T47D (cell line): ENCODE measurements around the gene KCNK18.
A peak's percentile ranks its signal among the peaks of the same experiment; 100 is the strongest.
"Not testable (repeated sequence)": the region's sequence is repeated elsewhere in the genome, so short reads cannot be mapped to it uniquely, and the experiment has no call there.

Experiments
- DNase-seq, 2 experiments: peaks; one replicate each; pipeline versions ENCODE4 v3.0.0 to v3.0.0-alpha.2; 2011 to 2012; ENCODE audit warnings: low read depth in 1 of 2, low spot score in 1 of 2
- JUND ChIP-seq: IDR thresholded peaks from 2 replicates; pipeline ENCODE4 v1.6.1; 2012; ENCODE audit warnings: low read depth
- in situ Hi-C: cut with HindIII; loops from 2 replicates; pipeline ENCODE4 v1.10.0; 2016; ENCODE audit warnings: low sequenced_read_pairs, low pct_unique_long_range_greater_than_20kb

KCNK18 gene

DNA sequence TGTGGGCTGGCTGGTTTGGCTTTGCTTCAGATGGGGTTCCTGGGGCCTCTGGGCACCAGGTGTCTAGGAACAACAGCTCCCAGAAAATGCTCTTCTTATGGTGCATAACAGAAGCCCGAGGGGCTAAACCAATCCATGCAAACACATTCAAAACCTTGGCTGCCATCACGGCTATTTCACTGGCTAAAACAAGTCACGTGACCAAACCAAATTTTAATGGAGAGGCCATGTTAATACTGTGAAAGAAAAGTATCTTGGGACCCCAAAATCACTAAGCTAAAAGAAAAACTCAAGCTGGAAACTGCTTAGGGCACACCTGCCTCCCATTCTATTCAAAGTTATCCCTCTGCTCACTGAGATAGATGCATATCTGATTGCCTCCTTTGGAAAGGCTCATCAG lies 19.1 kb upstream of the KCNK18 start:
- DNase-seq = no peak
- no peak for TF ChIP-seq JUND
- in situ Hi-C loops = no loop called here

GRCh38 chr10:117184296-117184695 lies 13.0 kb upstream of the KCNK18 start:
- no peak for DNase-seq
- in situ Hi-C loops = no loop called here
- TF ChIP-seq JUND = no peak

DNA sequence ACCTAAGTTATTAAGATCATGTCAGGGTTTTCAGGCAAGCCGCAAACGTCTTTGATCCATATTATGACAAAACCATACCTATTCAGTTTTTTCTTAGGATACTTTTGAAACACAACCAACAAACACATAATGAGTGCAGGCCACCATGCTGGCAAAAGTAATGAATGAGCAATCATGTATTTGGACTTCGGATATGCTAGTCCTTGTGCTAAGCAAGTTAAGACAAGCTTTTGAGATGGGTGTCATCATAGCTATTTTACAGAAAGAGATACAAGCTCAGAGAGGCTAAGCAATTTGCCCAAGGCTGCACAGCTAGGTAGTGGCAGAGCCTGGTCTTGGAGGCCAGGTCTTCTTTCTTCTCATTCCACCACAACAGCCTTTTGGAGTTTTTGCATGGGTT lies 12.5 kb upstream of the KCNK18 start:
- in situ Hi-C loops = no loop called here
- DNase-seq = no peak
- TF ChIP-seq JUND = no peak

GRCh38 chr10:117185817-117186216 lies 11.5 kb upstream of the KCNK18 start:
- DNase-seq, in situ Hi-C loops: not testable (repeated sequence)

DNA sequence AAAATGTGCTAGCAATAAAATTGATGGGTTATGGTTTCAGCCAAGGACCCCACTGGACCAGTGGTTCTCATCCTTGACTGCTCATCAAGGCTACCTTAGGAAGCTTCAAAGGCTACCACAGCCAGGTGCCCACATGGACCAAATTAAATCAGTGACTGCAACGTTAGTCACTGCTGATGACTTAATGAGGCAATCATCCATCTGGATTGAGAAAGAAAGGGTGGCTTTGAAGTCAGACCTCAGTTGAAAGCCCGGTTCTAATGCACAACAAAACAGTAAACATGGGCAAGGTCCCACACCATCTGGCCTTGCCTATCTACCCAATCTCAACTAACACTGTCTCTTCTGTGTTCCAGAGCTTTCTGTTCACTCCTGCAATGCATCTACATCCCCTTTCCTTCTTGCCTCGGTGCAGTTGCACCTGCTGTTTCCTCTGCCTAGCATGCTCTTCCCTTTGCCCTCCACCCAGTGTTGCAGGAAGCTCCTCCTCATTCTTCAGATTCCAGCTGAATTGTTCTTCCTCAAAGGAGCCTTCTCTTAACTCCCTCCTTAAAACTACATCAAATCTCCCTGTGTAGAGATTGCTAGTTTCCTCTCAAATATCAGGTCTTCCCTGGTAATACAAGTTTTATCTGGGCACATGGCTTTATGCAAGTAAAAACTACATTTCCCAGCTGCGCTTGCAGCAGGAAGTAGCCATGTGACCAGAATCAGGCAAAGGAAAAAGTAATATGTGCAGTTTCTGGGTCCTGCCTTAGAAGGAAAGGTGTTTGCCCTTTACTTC lies 10.3 kb upstream of the KCNK18 start:
- in situ Hi-C loops = no loop called here
- no peak for TF ChIP-seq JUND
- peak; percentile 27 to 42 for DNase-seq

DNA sequence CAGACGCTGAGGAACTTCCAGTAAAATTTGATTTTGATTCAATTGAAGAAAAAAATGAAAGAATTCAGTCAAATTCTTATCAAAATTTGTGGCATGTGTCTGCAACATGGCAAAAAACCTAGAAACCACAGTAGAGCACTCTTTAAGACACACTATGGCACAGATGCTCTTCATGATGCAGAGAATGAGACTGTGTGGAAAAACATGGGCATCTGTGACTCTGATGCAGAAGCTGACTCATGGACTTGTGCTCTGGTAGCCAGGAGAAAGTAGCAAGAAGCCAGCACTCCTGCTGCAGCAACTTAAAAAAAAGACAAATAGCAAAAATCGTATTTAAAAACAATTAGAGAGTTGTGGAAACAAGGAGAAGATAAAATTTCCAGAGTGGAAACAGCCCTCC lies 8.9 kb upstream of the KCNK18 start:
- in situ Hi-C loops = no loop called here
- no peak for TF ChIP-seq JUND
- DNase-seq = no peak

DNA sequence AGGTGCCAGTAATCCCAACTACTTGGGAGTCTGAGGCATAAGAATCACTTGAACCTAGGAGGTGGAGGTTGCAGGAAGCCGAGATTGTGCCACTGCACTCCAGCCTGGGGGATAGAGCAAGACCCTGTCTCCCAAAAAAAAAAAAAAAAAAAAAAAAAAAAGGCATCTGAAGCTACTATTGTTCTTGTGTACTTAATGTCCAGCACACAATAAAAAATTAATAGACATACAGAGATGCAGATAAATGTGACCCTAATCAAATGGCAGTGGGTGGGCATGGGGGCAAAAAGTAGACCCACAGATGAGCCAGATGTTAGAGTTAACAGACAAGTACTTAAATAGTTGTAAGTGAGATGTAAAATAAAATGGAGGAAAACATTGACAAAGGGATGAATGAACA lies 7.7 kb upstream of the KCNK18 start:
- no peak for TF ChIP-seq JUND
- no peak for DNase-seq
- in situ Hi-C loops = no loop called here

GRCh38 chr10:117198088-117198487 lies 799 bp downstream of the KCNK18 start:
- DNase-seq = no peak
- no peak for TF ChIP-seq JUND
- in situ Hi-C loops = no loop called here

- no peak for TF ChIP-seq JUND
- no peak for DNase-seq
- in situ Hi-C loops = no loop called here
Measured at GRCh38 chr10:117201826-117202225, 4.5 kb downstream of the KCNK18 start.

- no peak for DNase-seq
- no peak for TF ChIP-seq JUND
- in situ Hi-C loops = no loop called here
Measured at GRCh38 chr10:117204316-117204715, 7.0 kb downstream of the KCNK18 start.

DNA sequence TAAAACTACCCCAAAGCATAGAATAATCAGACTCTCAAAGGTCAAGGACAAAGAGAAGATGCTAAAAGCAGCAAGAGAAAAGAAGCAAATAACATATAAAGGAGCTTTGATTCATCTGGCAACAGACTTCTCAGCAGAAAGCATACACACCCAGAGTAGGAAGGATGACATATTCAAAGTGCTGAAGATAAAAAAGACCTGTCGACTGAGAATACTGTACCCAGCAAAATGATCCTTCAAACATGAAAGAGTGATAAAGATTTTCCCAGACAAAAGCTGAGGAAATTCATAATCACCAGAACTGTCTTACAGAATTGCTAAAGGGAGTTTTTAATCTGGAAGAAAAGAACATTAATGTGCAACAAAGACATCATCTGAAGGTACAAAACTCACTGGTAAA lies 14.9 kb downstream of the KCNK18 start:
- no peak for TF ChIP-seq JUND
- DNase-seq = no peak
- in situ Hi-C loops = no loop called here

GRCh38 chr10:117214401-117214800 lies 17.1 kb downstream of the KCNK18 start:
- in situ Hi-C loops = no loop called here
- no peak for TF ChIP-seq JUND
- DNase-seq = no peak

- in situ Hi-C loops = no loop called here
- no peak for TF ChIP-seq JUND
- no peak for DNase-seq
Measured at GRCh38 chr10:117215079-117215478, 17.8 kb downstream of the KCNK18 start.

DNA sequence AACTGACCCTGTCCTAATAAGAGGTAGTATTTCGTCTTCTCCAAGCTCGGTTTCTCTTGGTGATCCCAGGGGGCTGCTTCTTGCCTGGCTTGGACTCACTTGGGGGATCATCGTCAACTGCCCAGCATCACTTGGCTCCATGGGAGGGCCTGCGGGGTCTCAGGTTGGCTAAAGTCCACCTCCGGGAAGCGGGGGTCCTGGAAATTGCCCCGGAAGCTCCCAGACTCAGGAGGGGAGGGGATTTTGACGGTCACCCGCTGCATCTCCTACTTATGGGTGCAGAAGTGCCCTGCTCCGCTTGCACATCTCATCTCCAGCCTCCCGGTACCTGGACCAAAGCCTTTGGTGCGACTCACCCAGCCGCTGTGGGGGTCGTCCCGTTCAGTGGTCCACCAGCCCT lies 18.7 kb downstream of the KCNK18 start:
- DNase-seq = no peak
- in situ Hi-C loops = no loop called here
- no peak for TF ChIP-seq JUND
